Activated naive CD4-positive, alpha-beta T cell treated with anti-CD3 and anti-CD28 coated beads, Interleukin-2, amount 50 U/mL, for 24 hours (primary cell): Measurements from ENCODE around the gene PALS2.

Source experiments
- H3K27ac Mint-ChIP-seq: one replicate; pipeline ENCODE4 v1.8.0; 2021; ENCODE audit warnings: mild to moderate bottlenecking, mixed read lengths
- H3K27me3 Mint-ChIP-seq: one replicate; pipeline ENCODE4 v1.8.0; 2021; ENCODE audit warnings: mixed read lengths
- H3K36me3 Mint-ChIP-seq: one replicate; pipeline ENCODE4 v1.8.0; 2021; ENCODE audit warnings: mixed read lengths
- H3K4me1 Mint-ChIP-seq: one replicate; pipeline ENCODE4 v1.8.0; 2021; ENCODE audit warnings: mixed read lengths
- H3K4me3 Mint-ChIP-seq: one replicate; pipeline ENCODE4 v1.8.0; 2021; ENCODE audit warnings: mild to moderate bottlenecking, mixed read lengths
- H3K9me3 Mint-ChIP-seq: one replicate; pipeline ENCODE4 v1.8.0; 2021; ENCODE audit warnings: mixed read lengths

Gene PALS2

DNA sequence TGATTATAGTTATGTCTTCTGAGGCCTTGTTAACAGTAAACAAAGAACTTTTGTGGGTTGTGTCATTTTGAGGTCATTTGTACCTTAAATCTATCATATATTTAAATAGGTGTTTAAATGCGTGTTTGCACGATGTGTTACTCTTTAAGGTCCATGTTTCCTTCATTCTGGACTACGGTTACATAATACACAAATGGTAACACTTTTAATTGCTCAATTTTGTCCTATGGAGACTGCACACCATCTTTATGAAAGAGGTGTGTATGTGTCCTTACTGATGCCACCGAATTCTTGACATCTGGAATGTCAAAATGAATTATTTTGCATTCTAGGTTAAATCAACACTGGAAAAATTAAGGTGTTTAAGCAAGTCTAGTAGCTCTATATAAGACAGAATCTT lies 1.7 kb downstream of the PALS2 start:
- no peak overlapping the region for H3K27ac Mint-ChIP-seq
- no peaks in the 10 kb centered on the region for H3K27me3 Mint-ChIP-seq
- peaks cover 1% of the 10 kb centered on the region for H3K36me3 Mint-ChIP-seq
- H3K9me3 Mint-ChIP-seq = no peaks in the 10 kb centered on the region
- H3K4me1 Mint-ChIP-seq = peaks cover 66% of the 10 kb centered on the region
- peak overlapping the region; percentile 95 for H3K4me3 Mint-ChIP-seq

DNA sequence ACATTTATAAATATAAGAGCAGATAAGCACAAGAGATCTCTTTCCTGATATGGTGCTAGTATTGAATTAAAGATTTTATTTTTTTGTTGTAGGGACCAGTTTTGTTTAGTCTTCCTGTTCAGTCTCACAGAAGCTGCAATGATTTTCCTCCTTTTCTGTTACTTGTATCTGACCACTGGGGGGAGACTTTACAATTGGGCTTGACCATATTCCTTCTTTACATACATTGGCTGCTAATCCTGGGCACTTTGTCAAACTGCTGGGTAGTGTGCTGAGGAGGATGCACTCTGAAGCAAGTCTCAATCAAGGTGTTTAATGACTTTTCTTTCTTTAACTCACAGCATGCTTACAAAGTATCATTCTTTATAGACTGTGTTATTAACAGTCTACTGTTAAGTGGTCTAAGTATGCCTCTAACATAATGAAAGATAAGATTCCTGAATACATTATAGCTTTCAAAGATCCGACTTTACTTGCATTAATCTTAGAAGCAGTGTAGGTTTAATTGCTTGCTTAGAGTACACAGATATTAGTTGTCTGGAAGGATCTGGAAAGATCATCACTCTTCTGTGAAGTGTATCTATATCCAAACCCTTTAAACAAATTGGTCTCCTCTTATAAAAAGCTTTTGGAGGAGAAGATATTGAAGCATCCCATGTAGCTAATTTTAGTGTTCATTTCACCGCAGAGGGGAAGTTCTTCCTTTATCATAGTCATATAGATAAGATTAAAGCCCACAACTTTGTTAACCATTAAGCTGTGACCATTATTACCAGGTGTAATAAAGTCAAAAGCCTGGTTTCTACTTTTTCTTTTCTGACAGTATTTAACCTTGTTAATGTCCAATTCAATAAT lies 3.1 kb downstream of the PALS2 start:
- peaks cover 1% of the 10 kb centered on the region for H3K36me3 Mint-ChIP-seq
- H3K27me3 Mint-ChIP-seq = no peaks in the 10 kb centered on the region
- H3K27ac Mint-ChIP-seq = peak overlapping the region; percentile 24
- peak overlapping the region; percentile 73 for H3K4me3 Mint-ChIP-seq
- H3K9me3 Mint-ChIP-seq = no peaks in the 10 kb centered on the region
- H3K4me1 Mint-ChIP-seq = peaks cover 71% of the 10 kb centered on the region

DNA sequence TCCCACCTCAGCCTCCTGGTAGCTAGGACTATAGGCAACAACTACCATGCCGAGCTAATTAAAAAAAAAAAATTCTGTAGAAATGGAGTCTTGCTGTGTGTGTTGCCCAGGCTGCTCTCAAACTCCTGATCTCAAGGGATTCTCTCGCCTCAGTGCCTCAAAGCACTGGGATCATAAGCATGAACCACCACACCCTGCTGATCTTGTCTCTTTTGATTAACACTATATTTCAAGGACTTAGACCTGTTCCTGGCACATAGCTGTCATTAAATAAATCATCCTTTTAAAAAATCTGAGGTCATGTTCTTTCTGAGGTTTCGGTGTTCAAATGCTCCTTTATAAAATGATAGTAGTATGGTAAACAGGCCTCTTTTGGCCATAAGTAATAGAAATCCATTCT lies 4.8 kb downstream of the PALS2 start:
- Mint-ChIP-seq H3K27ac (no peak overlapping the region), H3K4me1 (peaks cover 61% of the 10 kb centered on the region), H3K27me3 (no peaks in the 10 kb centered on the region), H3K4me3 (no peak overlapping the region), H3K36me3 (peaks cover 1% of the 10 kb centered on the region), H3K9me3 (no peaks in the 10 kb centered on the region)

DNA sequence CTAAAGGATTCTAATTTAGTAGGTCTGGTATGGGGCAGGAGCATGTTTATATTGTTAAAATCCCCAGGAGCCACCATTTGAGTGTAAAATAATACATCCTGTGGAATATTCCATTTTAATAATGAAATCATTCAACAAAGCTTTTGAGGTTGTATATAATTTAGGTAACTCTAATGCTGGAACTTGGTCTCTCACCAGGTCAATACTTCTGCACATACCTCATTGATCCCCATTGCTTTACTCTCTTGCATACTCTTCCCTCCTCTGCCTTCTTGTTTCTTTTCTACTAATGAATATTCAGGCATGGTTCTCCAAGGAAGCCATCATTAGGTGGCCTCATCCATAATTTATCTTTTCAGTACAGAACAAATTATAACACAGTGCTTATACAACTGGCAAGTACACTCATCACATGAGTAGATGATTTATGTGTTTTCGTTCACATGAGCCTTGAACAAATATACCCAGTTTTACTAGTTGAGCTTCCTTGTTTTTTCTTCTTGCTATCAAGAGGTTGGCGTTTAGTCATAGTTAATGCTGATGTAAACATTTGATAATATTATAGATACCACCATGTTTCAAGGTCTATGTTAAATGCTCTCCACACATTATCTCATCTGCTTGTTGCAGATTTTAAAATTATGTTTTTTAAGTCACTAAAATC lies 7.2 kb downstream of the PALS2 start:
- H3K4me1 Mint-ChIP-seq = peaks cover 46% of the 10 kb centered on the region
- H3K27me3 Mint-ChIP-seq = no peaks in the 10 kb centered on the region
- no peak overlapping the region for H3K27ac Mint-ChIP-seq
- peaks cover 1% of the 10 kb centered on the region for H3K36me3 Mint-ChIP-seq
- no peaks in the 10 kb centered on the region for H3K9me3 Mint-ChIP-seq
- H3K4me3 Mint-ChIP-seq = no peak overlapping the region

DNA sequence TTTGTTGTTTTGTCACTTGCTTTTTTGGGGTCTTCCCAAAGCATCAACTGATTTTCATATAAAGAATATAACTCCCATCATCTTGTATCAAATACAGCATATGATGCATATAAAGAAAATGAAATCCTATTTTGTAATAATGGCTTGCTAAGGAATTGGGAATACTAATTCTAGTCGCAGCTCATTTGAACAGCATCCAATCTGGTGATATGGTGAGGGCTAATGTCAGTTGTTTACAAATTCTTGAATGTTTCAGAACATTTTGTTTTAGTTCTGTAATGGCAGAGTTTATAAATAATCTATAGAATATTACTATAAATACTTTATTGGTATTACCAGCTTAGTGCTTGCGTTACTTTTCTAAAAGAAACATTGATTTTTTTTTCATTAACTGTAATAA lies 8.9 kb downstream of the PALS2 start:
- no peak overlapping the region for H3K27ac Mint-ChIP-seq
- no peaks in the 10 kb centered on the region for H3K9me3 Mint-ChIP-seq
- peaks cover 1% of the 10 kb centered on the region for H3K36me3 Mint-ChIP-seq
- H3K4me3 Mint-ChIP-seq = no peak overlapping the region
- no peaks in the 10 kb centered on the region for H3K27me3 Mint-ChIP-seq
- peaks cover 43% of the 10 kb centered on the region for H3K4me1 Mint-ChIP-seq

DNA sequence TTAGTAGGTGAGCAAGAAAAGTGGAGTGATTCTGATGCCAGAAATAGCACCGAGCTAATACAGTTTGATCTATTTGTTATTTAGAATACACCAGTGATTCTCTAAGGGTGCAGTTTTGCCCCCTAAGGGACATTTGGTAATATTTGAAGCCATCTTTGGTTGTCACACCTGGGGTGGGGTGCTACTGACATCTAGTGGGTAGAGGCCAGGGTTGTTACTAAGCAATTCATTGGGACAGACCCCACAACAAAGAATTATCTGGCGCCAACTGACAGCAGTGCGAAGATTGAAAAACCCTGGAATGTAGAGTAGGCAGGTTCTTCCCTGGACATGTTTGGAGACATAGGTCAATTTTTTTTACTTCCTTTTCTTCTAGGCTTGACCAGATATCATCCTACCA lies 14.6 kb downstream of the PALS2 start:
- H3K4me3 Mint-ChIP-seq = no peak overlapping the region
- H3K4me1 Mint-ChIP-seq = peaks cover 43% of the 10 kb centered on the region
- no peaks in the 10 kb centered on the region for H3K27me3 Mint-ChIP-seq
- H3K9me3 Mint-ChIP-seq = no peaks in the 10 kb centered on the region
- peak overlapping the region; percentile 44 for H3K27ac Mint-ChIP-seq
- H3K36me3 Mint-ChIP-seq = no peaks in the 10 kb centered on the region

DNA sequence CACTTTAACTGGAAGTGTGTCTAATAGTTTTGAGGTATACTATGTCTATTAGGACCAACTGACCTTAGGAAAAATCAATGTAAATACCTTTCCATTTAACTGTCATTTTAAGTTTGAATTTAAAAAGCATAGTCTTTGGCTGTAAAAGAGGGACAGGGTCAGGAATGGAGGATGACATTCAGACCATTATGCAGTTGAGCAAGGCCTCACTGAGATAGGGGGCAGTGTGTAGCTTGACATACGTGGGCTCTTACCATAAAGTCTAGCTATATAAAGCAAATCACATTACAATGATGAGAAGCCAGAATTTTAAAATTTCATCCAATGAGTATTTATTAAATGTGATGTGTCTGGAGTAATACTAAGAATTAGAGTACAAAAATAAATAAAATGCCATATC lies 17.9 kb downstream of the PALS2 start:
- Mint-ChIP-seq H3K4me3 (no peak overlapping the region), H3K27ac (no peak overlapping the region), H3K36me3 (peaks cover 3% of the 10 kb centered on the region), H3K9me3 (no peaks in the 10 kb centered on the region), H3K27me3 (no peaks in the 10 kb centered on the region), H3K4me1 (peaks cover 52% of the 10 kb centered on the region)

DNA sequence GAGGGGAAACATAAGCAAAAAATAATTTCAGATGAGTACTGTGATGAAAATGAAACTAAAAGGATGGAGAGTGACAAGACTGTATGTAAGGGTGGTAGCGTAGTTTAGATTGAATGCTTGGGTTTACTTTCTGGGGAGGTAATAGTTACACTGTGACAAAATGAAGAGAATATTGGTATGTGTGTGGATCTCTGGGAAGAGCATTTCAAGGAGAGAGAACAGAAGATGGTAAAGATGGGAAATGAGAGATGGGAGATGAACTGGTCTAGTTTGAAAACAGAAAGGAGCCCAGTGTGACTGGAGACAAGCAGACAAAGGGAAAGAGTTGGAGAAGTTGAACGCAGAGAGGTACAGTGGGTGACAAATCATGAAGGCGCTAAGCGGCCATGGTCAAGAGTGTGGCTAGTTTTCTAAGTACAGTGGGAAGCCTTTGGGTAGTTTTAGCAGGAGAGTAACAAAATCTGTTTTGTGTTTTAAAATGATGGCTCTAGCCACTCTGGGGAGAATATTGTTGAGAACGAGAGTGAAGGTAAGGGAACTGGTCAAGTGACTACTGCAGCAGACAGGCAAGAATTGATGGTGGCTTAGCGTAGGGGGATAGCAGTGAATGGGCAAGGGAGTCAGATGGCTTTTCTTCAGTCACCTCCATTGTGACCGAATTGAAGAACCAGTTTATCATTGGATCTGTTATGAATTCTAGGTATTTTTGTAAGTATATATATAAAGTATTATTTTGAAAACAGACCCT lies 22.6 kb downstream of the PALS2 start:
- H3K36me3 Mint-ChIP-seq = peaks cover 3% of the 10 kb centered on the region
- H3K27ac Mint-ChIP-seq = no peak overlapping the region
- no peaks in the 10 kb centered on the region for H3K9me3 Mint-ChIP-seq
- H3K27me3 Mint-ChIP-seq = no peaks in the 10 kb centered on the region
- no peak overlapping the region for H3K4me3 Mint-ChIP-seq
- H3K4me1 Mint-ChIP-seq = peaks cover 21% of the 10 kb centered on the region

DNA sequence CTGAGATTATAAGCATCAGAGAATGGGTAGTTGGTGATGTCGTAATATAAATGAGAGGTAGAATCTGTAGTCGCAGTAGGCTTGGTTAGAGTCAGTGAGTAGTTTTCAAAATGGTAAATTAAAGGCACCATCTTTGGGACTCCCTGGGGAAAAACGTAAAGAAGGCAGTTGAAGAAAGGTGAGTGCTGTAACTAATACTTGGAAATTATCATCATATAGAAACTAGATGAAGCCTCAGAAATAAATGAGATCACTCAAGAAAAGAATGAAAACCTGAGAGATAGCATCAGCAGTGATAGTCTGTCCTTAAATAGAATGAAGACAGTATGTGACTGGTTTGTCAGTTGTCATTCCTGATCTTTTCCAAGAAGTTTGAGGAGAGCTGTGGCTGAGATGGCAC lies 23.8 kb downstream of the PALS2 start:
- Mint-ChIP-seq H3K4me1 (peaks cover 26% of the 10 kb centered on the region), H3K27me3 (no peaks in the 10 kb centered on the region), H3K4me3 (no peak overlapping the region), H3K36me3 (peaks cover 10% of the 10 kb centered on the region), H3K27ac (no peak overlapping the region), H3K9me3 (no peaks in the 10 kb centered on the region)

DNA sequence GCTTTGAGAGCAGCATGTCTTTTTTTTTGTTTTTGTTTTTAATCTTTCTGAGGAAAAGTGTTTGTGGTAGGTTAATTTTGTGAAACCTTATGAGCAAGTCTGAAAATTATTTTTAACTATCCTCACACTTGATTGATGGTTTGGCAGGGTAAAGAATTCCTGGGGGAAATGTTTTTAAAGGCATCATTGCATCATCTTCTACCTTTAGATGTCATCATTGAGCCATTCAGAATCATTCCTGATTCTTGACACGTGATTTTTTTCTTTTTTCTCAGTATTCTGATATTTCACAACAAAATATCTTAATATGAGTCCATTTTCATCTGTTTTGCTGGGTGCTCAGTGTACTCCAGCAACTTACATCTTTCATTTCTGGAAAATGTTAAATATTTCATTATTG lies 28.3 kb downstream of the PALS2 start:
- Mint-ChIP-seq H3K9me3 (no peaks in the 10 kb centered on the region), H3K27ac (no peak overlapping the region), H3K4me1 (peaks cover 27% of the 10 kb centered on the region), H3K27me3 (no peaks in the 10 kb centered on the region), H3K4me3 (no peak overlapping the region), H3K36me3 (peaks cover 22% of the 10 kb centered on the region)

DNA sequence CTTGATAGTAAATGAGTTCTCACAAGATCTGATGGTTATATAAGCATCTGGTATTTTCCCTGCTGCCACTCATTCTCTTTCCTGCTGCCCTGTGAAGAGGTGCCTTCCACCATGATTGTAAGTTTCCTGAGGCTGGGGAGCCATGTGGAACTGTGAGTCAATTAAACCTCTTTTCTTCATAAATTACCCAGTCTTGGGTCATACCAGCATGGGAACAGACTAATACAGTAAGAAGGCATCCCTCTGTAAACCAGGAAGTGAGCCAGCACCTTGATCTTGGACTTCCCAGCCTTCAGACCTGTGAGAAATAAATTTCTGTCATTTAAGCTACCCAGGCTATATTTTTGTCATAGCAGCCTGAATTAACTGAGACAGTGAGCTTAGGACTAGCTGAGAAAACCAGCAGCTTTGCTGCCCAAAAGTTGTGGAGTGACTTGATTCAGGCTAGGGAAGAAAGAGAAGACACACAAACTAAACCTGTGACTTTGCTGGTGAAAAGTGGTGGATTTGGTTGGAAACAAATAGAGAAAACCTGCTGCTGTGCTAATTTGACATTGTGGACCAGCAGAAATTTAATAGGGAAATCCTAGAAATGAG lies 29.7 kb downstream of the PALS2 start:
- Mint-ChIP-seq H3K4me3 (no peak overlapping the region), H3K27ac (no peak overlapping the region), H3K27me3 (no peaks in the 10 kb centered on the region), H3K4me1 (peaks cover 35% of the 10 kb centered on the region), H3K9me3 (no peaks in the 10 kb centered on the region), H3K36me3 (peaks cover 22% of the 10 kb centered on the region)

DNA sequence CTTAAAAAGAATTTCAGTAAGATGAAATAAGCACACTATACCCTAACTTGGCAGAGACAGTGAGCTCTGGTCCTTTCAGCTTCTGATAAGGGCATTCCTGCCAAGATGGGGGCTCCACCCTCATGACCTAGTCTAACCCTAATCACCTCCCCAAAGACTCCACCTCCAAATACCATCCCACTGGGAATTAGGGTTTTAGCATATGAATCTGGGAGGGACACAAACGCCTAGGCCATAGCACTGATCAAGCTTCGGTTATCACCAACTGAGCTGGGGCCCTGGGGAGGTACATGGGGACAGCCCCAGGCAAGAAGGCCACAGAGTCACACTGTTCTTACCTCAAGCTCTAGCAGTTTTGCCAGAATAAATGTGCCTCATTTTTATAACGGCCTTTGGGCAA lies 31.4 kb downstream of the PALS2 start:
- Mint-ChIP-seq H3K27ac (no peak overlapping the region), H3K27me3 (no peaks in the 10 kb centered on the region), H3K9me3 (no peaks in the 10 kb centered on the region), H3K4me3 (no peak overlapping the region), H3K4me1 (peaks cover 49% of the 10 kb centered on the region), H3K36me3 (peaks cover 22% of the 10 kb centered on the region)

DNA sequence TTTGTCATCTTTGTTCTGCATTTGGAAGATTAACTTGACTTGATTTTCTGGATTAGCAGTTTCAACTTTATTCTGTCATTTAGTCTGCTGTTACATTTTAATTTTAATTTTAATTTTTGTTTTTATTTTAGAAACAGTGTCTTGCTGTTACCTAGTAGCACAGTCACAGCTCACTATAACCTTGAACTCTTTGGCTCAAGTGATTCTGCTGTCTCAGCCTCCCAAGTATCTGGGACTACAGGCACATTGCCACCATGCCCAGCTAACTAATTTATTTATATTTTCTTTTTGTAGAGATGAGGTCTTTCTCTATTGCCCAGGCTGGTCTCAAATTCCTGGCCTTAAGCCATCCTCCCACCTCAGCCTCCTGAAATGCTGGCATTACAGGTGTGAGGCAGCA lies 35.3 kb downstream of the PALS2 start:
- Mint-ChIP-seq H3K27me3 (no peaks in the 10 kb centered on the region), H3K27ac (peak overlapping the region; percentile 76), H3K4me1 (peaks cover 46% of the 10 kb centered on the region), H3K4me3 (no peak overlapping the region), H3K36me3 (peaks cover 5% of the 10 kb centered on the region), H3K9me3 (peaks cover 6% of the 10 kb centered on the region)

DNA sequence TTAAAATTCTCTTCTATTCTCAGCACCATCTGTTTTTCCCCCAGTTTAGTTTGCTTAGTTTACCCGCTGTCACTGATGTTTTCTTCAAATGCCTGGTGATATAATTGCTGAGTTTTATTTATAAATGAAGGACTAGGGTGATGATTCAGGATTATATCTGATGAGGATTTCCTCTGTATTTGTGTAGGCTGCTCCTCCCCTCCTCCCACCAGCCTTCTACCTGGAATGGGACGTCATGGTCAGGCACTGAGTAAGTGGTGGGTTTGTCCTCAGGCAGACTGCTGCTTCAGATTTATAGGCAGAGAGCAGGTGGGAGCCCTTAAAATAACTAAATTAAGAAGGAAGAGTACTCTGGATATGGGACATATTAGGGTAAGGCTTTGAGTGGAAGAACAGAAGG lies 35.8 kb downstream of the PALS2 start:
- Mint-ChIP-seq H3K27me3 (no peaks in the 10 kb centered on the region), H3K4me1 (peaks cover 45% of the 10 kb centered on the region), H3K27ac (no peak overlapping the region), H3K36me3 (peaks cover 9% of the 10 kb centered on the region), H3K4me3 (no peak overlapping the region), H3K9me3 (peaks cover 9% of the 10 kb centered on the region)

DNA sequence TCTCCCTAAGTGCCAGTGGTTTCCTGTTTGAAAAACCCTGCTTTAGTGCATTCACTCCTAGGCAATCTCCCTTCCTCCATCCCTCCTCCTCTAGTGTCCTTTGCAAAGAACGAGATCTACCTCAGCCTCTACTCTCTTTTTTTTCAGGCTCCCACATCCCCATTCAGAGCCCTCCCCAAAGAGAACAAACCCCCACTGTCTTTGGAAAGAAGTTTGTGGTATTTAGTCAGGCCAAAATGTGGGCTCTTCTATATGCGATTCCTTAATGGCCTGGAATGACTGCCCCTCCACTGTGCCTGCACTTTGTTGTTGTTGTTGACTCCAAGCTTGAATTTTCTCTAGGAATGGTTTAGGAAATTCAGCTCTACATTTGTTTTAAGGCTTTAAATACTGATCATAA lies 36.3 kb downstream of the PALS2 start:
- H3K27me3 Mint-ChIP-seq = no peaks in the 10 kb centered on the region
- H3K27ac Mint-ChIP-seq = no peak overlapping the region
- no peak overlapping the region for H3K4me3 Mint-ChIP-seq
- peaks cover 10% of the 10 kb centered on the region for H3K36me3 Mint-ChIP-seq
- H3K9me3 Mint-ChIP-seq = peaks cover 9% of the 10 kb centered on the region
- peaks cover 42% of the 10 kb centered on the region for H3K4me1 Mint-ChIP-seq
